ENCODE measurements around the gene RBSN. TPM values are rescaled to one million over a fixed set of nuclear protein-coding genes. Genes with fewer than 3 reads are reported as not detected.

Gene RBSN
- total RNA-seq, 1 donor from 2014 or later: 21.1 TPM

DNA sequence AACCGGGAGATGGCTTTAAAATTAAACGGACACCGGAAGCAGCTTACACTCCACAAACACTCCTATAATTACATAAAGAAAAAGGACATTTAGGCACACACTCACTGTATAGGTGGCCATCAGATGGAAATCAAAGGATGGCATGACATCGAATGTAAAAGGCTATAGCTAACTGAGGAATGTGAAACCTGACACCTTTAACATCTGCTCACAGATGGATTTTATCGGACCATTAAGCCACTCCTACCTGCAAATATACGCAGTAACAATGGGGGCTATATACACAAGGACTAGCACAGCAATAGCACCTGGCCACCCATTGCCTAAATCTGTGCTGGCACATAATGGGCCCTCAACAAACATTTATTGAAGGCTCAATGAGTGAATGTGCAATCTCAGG, 14.5 kb upstream of the RBSN start:
- TF ChIP-seq, protein P1, sequence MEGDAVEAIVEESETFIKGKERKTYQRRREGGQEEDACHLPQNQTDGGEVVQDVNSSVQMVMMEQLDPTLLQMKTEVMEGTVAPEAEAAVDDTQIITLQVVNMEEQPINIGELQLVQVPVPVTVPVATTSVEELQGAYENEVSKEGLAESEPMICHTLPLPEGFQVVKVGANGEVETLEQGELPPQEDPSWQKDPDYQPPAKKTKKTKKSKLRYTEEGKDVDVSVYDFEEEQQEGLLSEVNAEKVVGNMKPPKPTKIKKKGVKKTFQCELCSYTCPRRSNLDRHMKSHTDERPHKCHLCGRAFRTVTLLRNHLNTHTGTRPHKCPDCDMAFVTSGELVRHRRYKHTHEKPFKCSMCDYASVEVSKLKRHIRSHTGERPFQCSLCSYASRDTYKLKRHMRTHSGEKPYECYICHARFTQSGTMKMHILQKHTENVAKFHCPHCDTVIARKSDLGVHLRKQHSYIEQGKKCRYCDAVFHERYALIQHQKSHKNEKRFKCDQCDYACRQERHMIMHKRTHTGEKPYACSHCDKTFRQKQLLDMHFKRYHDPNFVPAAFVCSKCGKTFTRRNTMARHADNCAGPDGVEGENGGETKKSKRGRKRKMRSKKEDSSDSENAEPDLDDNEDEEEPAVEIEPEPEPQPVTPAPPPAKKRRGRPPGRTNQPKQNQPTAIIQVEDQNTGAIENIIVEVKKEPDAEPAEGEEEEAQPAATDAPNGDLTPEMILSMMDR (IDR thresholded peaks at IDR 0.05; ENCODE audit: insufficient read depth, low read length, poor library complexity, severe bottlenecking): no peak
- Histone ChIP-seq H3K4me3 (ENCODE audit: low read depth, low read length) (no peak overlapping the region), H3K36me3 (ENCODE audit: control insufficient read depth, insufficient read depth, low read length) (no peaks in the 10 kb centered on the region), H3K27me3 (ENCODE audit: control insufficient read depth, insufficient read depth, low read length) (peaks cover 5% of the 10 kb centered on the region)
- DNase-seq (ENCODE audit: low read depth): no peak

DNA sequence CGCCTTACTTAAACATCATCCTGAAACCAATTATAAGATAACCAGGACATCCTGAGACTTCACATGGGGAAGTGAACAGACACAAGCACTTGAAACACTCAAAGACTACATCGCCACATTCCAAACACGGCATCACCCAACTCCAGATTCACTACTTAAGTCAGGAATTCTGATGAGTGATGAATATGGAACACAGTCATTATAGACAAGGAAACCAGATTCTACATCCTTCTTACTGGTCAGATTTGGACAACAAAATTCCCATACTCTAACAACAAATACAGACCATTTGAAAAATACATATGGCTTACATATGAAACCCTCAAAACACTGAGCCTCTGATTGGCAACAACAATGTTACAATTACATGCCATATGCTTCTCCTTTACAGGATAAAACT, 13.1 kb upstream of the RBSN start:
- TF ChIP-seq, protein P1 (IDR thresholded peaks at IDR 0.05; ENCODE audit: insufficient read depth, low read length, poor library complexity, severe bottlenecking): no peak
- no peak for DNase-seq (ENCODE audit: low read depth)
- no peaks in the 10 kb centered on the region for H3K36me3 ChIP-seq (ENCODE audit: control insufficient read depth, insufficient read depth, low read length)
- peaks cover under 1% of the 10 kb centered on the region for H3K27me3 ChIP-seq (ENCODE audit: control insufficient read depth, insufficient read depth, low read length)
- H3K4me3 ChIP-seq (ENCODE audit: low read depth, low read length): no peak overlapping the region

DNA sequence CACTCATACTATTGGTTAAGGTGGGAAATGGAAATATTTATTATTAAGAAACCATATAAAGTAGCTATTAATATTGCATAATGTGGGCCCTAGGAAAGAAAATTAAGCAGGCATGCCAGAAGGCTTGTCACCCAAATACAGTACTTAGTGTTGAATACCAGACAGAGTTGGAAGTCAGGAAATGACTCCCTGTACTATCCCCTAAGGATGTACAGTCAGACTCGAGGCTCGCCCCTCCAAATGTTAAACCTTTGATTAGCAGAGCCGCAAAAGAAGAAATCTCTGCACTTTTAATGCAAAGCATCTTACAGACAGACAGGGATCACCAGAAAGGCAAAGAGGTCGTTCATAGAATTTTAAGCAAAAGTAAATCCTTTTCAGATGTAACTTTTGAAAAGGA, 11.3 kb upstream of the RBSN start:
- no peaks in the 10 kb centered on the region for H3K27me3 ChIP-seq (ENCODE audit: control insufficient read depth, insufficient read depth, low read length)
- no peak overlapping the region for H3K4me3 ChIP-seq (ENCODE audit: low read depth, low read length)
- no peaks in the 10 kb centered on the region for H3K36me3 ChIP-seq (ENCODE audit: control insufficient read depth, insufficient read depth, low read length)
- TF ChIP-seq, protein P1 (IDR thresholded peaks at IDR 0.05; ENCODE audit: insufficient read depth, low read length, poor library complexity, severe bottlenecking): no peak
- DNase-seq (ENCODE audit: low read depth): no peak

DNA sequence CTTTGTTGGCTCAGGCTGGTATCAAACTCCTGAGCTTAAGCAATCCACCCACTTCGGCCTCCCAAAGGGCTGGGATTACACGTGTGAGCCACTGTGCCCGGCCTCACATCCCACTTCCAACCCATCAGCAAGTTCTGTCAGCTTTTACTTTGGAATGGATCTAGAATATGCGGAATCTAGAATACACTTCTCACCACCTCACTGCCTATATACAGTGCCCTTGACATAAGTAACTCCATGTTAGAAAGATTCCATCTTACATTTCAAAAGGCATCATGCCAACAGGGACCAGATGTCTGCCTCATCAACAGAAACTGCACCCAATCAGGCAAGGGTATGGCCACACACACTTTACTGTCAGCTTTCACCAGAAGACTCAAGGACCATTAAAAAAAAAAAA, 9.9 kb upstream of the RBSN start:
- DNase-seq (ENCODE audit: low read depth): no peak
- Histone ChIP-seq H3K4me3 (ENCODE audit: low read depth, low read length) (no peak overlapping the region), H3K27me3 (ENCODE audit: control insufficient read depth, insufficient read depth, low read length) (no peaks in the 10 kb centered on the region), H3K36me3 (ENCODE audit: control insufficient read depth, insufficient read depth, low read length) (no peaks in the 10 kb centered on the region)
- TF ChIP-seq, protein P1 (IDR thresholded peaks at IDR 0.05; ENCODE audit: insufficient read depth, low read length, poor library complexity, severe bottlenecking): no peak

DNA sequence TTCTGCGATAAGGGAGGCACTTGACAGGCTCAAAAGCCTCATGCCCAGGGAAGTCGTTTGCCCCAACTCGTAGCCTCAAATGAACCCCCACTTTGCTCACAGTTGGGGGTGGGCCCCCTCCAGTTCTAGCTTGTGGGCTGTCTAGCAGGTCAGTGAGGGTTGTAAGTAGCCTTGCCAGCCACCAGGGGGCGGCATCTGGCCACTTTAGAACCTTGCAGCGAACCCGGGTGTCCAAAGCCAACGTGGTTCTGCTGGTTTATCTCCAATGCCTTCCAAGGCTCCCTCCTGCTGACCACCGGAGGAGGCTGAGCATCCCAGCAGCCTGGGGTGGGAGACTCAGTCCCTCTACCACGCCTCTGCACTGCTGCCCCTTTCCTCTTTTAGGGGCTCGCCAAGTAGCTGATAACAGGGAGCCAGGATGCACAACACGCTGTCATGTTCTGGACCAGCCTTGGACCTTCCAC, 9.2 kb upstream of the RBSN start:
- H3K36me3 ChIP-seq (ENCODE audit: control insufficient read depth, insufficient read depth, low read length): no peaks in the 10 kb centered on the region
- no peak overlapping the region for H3K4me3 ChIP-seq (ENCODE audit: low read depth, low read length)
- no peaks in the 10 kb centered on the region for H3K27me3 ChIP-seq (ENCODE audit: control insufficient read depth, insufficient read depth, low read length)
- TF ChIP-seq, protein P1 (IDR thresholded peaks at IDR 0.05; ENCODE audit: insufficient read depth, low read length, poor library complexity, severe bottlenecking): peak; percentile 96
- DNase-seq (ENCODE audit: low read depth): peak; percentile 9
